GM12878 (cell line): ENCODE results near the gene KRTAP10-9. TPM values are rescaled to one million over a fixed set of nuclear protein-coding genes. Genes with fewer than 3 reads are reported as not detected.

Experiments used
- ATAC-seq: fragments of 200-7000 bp; cut with Tn5 transposase; 3 replicates; pipeline ENCODE4 v1.9.1; 2020; ENCODE audit warnings: mild to moderate bottlenecking, moderate library complexity
- BruUV-seq: library from RNA; stranded (reverse); fragments of 400-500 nt; replicated peaks from 2 replicates; lab custom pipeline; 2021; lab: Mats Ljungman, UMichigan
- CTCF ChIA-PET: fragments of 300-600 bp; sonication (Branson Sonifier 250); formaldehyde crosslinking; extraction: SDS; loops from one replicate; lab custom pipeline; 2021; ENCODE audit warnings: inconsistent platforms; lab: Yijun Ruan, JAX
- POLR2A ChIA-PET: fragments of 350-600 bp; formaldehyde crosslinking; extraction: SDS; loops from one replicate; lab custom pipeline; 2021; ENCODE audit warnings: inconsistent platforms; lab: Charles Lee
- RAD21 ChIA-PET: fragments of 300-600 bp; sonication (Branson Sonifier 250); formaldehyde crosslinking; loops from one replicate; lab custom pipeline; 2023; ENCODE audit warnings: antibody characterized with exemption; ENCODE audit not compliant: unreplicated experiment; lab: Charles Lee
- SMC1A ChIA-PET: fragments of 300-600 bp; sonication (Branson Sonifier 250); formaldehyde crosslinking; loops from one replicate; lab custom pipeline; 2023; ENCODE audit not compliant: unreplicated experiment, uncharacterized antibody; lab: Charles Lee
- DNase-seq: peaks from one replicate; pipeline ENCODE4 v3.0.0-alpha.2; 2011; ENCODE audit warnings: low read depth, low spot score
- FAIRE-seq: peaks from 3 replicates; lab custom pipeline; 2011; peaks lifted over from hg19 to GRCh38; lab: Jason Lieb, UNC
- H2AFZ ChIP-seq: 2 replicates; pipeline ENCODE4 v1.6.0; 2011; ENCODE audit warnings: low read depth, low read length, control low read depth; ENCODE audit not compliant: control insufficient read depth
- H3K27ac ChIP-seq: 2 replicates; pipeline ENCODE4 v1.5.1; 2011; ENCODE audit warnings: control low read depth; ENCODE audit not compliant: control insufficient read depth, insufficient read depth
- H3K27me3 ChIP-seq, 2 experiments: replicated peaks in 1 of 2; 2 replicates each; pipeline versions ENCODE4 v1.6.0 to v1.6.1; 2011; ENCODE audit warnings: low read length in 1 of 2; ENCODE audit not compliant: control insufficient read depth in 2 of 2, insufficient read depth in 2 of 2
- H3K36me3 ChIP-seq, 2 experiments: 2 replicates each; pipeline ENCODE4 v1.5.1; 2011; ENCODE audit warnings: low read length in 1 of 2; ENCODE audit not compliant: control insufficient read depth in 2 of 2, insufficient read depth in 2 of 2
- H3K4me1 ChIP-seq: 2 replicates; pipeline ENCODE4 v1.6.1; 2011; ENCODE audit warnings: mild to moderate bottlenecking, low read length, moderate library complexity, mixed read lengths; ENCODE audit not compliant: control insufficient read depth, insufficient read depth
- H3K4me2 ChIP-seq: 2 replicates; pipeline ENCODE4 v1.6.0; 2011; ENCODE audit warnings: control low read depth; ENCODE audit not compliant: control insufficient read depth, insufficient read depth
- H3K4me3 ChIP-seq: fragments of 200-600 bp; sonication (generic); 2 replicates; pipeline ENCODE4 v1.5.1; 2016
- H3K79me2 ChIP-seq: 2 replicates; pipeline ENCODE4 v1.6.0; 2011; ENCODE audit warnings: low read length; ENCODE audit not compliant: control insufficient read depth, insufficient read depth
- H3K9ac ChIP-seq: 2 replicates; pipeline ENCODE4 v1.8.0; 2011; ENCODE audit warnings: low read length, control low read depth, mixed read lengths; ENCODE audit not compliant: control insufficient read depth, insufficient read depth
- H3K9me3 ChIP-seq: replicated peaks from 3 replicates; pipeline ENCODE4 v1.5.1; 2011; ENCODE audit warnings: mild to moderate bottlenecking, low read length; ENCODE audit not compliant: control insufficient read depth, insufficient read depth
- H4K20me1 ChIP-seq: 2 replicates; pipeline ENCODE4 v1.6.0; 2011; ENCODE audit not compliant: control insufficient read depth, insufficient read depth
- ZBED1 ChIP-seq: IDR thresholded peaks from 2 replicates; pipeline ENCODE4 v1.6.1; 2016; ENCODE audit warnings: borderline replicate concordance
- ZNF274 ChIP-seq: IDR thresholded peaks from one replicate; pipeline ENCODE4 v1.8.0; 2011; ENCODE audit not compliant: insufficient read length, insufficient read depth
- WGBS: methylation state at CpG from one replicate; pipeline ENCODE4 v1.1.6; 2016; ENCODE audit warnings: low lambda C conversion rate; ENCODE audit not compliant: insufficient replicate concordance, insufficient coverage; ENCODE audit errors: missing lambda C conversion rate; 5-methylcytosine and 5-hydroxymethylcytosine counted together
- in situ Hi-C: fragments of 300-500 bp; cut with MboI; formaldehyde crosslinking; loops from 9 replicates; pipeline ENCODE4 v1.14.3; 2018; ENCODE audit warnings: mixed read lengths
- intact Hi-C: fragments of 100-400 bp; cut with micrococcal nuclease; formaldehyde crosslinking; loops from one replicate; pipeline ENCODE4 v1.14.2; 2022; ENCODE audit not compliant: unreplicated experiment
- polyA plus RNA-seq, 11 experiments: library from polyadenylated mRNA; depleted of rRNA in 4 of 11; unstranded in 6 of 11; stranded (reverse) in 5 of 11; fragments of >200 nt; fragmentation: Nextera tagmentation in 4 of 11; fragmentation: Illumina TruSeq in 1 of 11; extraction: Ambion mirVana in 4 of 11; extraction: Trizol in 1 of 11; gene quantifications; 1 replicate in 1 of 11; 2 replicates in 10 of 11; pipeline versions ENCODE4 v1.2.1 to v1.2.3, GENCODE V29; 2011 to 2016; ENCODE audit warnings: inconsistent platforms in 2 of 11, missing spikeins in 2 of 11, low read depth in 1 of 11
- total RNA-seq, 4 experiments: library from RNA; depleted of rRNA in 3 of 4; stranded (reverse); fragments of >200 nt in 3 of 4; fragmentation: Illumina TruSeq in 1 of 4; extraction: Trizol in 1 of 4; gene quantifications; 2 replicates each; pipeline versions ENCODE4 v1.2.1 to v1.2.3, GENCODE V29; 2013 to 2021
- TF ChIP-seq, protein P1 (sequence below): fragments of 150-350 bp; IDR thresholded peaks from 2 replicates; pipeline ENCODE4 v1.6.1; 2014; ENCODE audit warnings: mild to moderate bottlenecking, low read depth, low read length
- TF ChIP-seq, protein P2 (sequence below): IDR thresholded peaks from 2 replicates; pipeline ENCODE4 v1.6.1; 2012; ENCODE audit warnings: improper control_type of control experiment, low read depth, low read length; ENCODE audit not compliant: insufficient replicate concordance

The KRTAP10-9 gene
- total and polyA plus RNA-seq, 10 of the 15 experiments (the other 5 are each of a cell fraction or from before 2014, with no cell fraction given): not detected

DNA sequence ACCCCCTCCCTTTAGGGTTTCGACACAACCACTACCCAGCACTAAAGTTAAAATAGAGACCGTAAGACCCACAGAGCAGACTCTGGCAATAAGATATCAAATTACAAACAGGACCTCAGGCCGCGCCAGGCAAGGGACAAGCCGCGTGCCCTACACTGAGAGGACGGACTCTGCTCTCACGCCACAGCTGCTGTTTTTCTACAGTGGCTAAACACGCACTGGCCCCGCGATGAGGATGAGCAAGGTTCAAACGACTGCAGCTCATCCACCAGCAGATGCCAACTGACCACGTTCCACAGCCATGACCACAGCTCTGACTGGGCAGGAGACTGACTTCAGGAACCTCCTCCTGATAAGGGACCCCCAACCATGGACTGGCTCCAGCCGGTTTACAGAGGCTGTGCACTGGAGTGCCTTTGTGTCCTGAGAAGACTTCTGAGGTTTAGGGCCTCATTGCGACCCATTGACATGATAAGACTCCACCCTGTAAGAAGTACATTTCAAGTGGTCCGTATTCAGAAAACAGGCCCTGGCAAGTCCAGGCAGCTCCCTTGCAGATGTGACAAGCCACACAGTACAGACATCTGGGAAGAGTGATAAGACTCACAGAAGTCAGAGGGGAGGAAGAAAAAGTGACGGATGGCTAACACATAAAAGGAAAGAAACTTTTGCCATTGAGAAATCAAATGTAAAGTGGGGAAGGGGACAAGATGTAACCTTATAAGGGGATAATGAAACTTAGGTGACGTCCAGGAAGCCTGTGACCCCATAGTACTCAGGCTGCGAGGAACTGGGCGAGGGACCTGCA lies 33.1 kb upstream of the KRTAP10-9 start:
- ChIA-PET RAD21 (interaction anchor here (0.6 kb wide), 1 partner anchor 338 kb away, joined by 3 read pairs; no protein-coding TSS in a partner anchor), POLR2A (no interaction called here), SMC1A (no interaction called here), CTCF (no interaction called here)
- intact Hi-C loops: no loop called here
- Histone ChIP-seq H3K27me3 (no peaks in the 10 kb centered on the region), H2AFZ (no peak overlapping the region), H4K20me1 (no peaks in the 10 kb centered on the region), H3K4me3 (no peak overlapping the region), H3K9ac (no peak overlapping the region), H3K9me3 (no peaks in the 10 kb centered on the region; the same call in 2 of the 3 replicates), H3K4me1 (no peaks in the 10 kb centered on the region), H3K79me2 (no peaks in the 10 kb centered on the region), H3K4me2 (no peak overlapping the region), H3K27ac (no peak overlapping the region), H3K36me3 (no peaks in the 10 kb centered on the region)
- TF ChIP-seq ZBED1 (no peak), ZNF274 (no peak)
- TF ChIP-seq, protein P1, sequence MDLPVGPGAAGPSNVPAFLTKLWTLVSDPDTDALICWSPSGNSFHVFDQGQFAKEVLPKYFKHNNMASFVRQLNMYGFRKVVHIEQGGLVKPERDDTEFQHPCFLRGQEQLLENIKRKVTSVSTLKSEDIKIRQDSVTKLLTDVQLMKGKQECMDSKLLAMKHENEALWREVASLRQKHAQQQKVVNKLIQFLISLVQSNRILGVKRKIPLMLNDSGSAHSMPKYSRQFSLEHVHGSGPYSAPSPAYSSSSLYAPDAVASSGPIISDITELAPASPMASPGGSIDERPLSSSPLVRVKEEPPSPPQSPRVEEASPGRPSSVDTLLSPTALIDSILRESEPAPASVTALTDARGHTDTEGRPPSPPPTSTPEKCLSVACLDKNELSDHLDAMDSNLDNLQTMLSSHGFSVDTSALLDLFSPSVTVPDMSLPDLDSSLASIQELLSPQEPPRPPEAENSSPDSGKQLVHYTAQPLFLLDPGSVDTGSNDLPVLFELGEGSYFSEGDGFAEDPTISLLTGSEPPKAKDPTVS: no peak
- TF ChIP-seq, protein P2, sequence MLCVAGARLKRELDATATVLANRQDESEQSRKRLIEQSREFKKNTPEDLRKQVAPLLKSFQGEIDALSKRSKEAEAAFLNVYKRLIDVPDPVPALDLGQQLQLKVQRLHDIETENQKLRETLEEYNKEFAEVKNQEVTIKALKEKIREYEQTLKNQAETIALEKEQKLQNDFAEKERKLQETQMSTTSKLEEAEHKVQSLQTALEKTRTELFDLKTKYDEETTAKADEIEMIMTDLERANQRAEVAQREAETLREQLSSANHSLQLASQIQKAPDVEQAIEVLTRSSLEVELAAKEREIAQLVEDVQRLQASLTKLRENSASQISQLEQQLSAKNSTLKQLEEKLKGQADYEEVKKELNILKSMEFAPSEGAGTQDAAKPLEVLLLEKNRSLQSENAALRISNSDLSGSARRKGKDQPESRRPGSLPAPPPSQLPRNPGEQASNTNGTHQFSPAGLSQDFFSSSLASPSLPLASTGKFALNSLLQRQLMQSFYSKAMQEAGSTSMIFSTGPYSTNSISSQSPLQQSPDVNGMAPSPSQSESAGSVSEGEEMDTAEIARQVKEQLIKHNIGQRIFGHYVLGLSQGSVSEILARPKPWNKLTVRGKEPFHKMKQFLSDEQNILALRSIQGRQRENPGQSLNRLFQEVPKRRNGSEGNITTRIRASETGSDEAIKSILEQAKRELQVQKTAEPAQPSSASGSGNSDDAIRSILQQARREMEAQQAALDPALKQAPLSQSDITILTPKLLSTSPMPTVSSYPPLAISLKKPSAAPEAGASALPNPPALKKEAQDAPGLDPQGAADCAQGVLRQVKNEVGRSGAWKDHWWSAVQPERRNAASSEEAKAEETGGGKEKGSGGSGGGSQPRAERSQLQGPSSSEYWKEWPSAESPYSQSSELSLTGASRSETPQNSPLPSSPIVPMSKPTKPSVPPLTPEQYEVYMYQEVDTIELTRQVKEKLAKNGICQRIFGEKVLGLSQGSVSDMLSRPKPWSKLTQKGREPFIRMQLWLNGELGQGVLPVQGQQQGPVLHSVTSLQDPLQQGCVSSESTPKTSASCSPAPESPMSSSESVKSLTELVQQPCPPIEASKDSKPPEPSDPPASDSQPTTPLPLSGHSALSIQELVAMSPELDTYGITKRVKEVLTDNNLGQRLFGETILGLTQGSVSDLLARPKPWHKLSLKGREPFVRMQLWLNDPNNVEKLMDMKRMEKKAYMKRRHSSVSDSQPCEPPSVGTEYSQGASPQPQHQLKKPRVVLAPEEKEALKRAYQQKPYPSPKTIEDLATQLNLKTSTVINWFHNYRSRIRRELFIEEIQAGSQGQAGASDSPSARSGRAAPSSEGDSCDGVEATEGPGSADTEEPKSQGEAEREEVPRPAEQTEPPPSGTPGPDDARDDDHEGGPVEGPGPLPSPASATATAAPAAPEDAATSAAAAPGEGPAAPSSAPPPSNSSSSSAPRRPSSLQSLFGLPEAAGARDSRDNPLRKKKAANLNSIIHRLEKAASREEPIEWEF: no peak
- in situ Hi-C loops: no loop called here
- DNase-seq: no peak
- no peak for ATAC-seq
- FAIRE-seq: no peak
- 58% methylated on average over 20 of the region's 20 CpGs for WGBS
- BruUV-seq: no TSS peak
